HG03565 (cell line): ENCODE results near the gene SELENON.

Experiments
- ATAC-seq: cut with Tn5 transposase; IDR thresholded peaks from one replicate; pipeline ENCODE4 v1.9.1; 2021; ENCODE audit warnings: mild to moderate bottlenecking, moderate library complexity; ENCODE audit not compliant: unreplicated experiment

Gene SELENON

GRCh38 chr1:25770541-25771220 lies 29.3 kb upstream of the SELENON start:
- no peak for ATAC-seq

GRCh38 chr1:25771221-25772114 lies 28.5 kb upstream of the SELENON start:
- ATAC-seq = no peak

- ATAC-seq = no peak
Measured at GRCh38 chr1:25772164-25772563, 27.8 kb upstream of the SELENON start.

- no peak for ATAC-seq
Measured at GRCh38 chr1:25772692-25773245, 27.2 kb upstream of the SELENON start.

- no peak for ATAC-seq
Measured at GRCh38 chr1:25773441-25774125, 26.4 kb upstream of the SELENON start.

GRCh38 chr1:25774206-25774803 lies 25.7 kb upstream of the SELENON start:
- ATAC-seq = no peak

GRCh38 chr1:25774921-25775771 lies 24.8 kb upstream of the SELENON start:
- ATAC-seq = no peak

GRCh38 chr1:25779388-25779787 lies 20.6 kb upstream of the SELENON start:
- ATAC-seq = no peak

GRCh38 chr1:25779894-25780293 lies 20.1 kb upstream of the SELENON start:
- ATAC-seq = no peak

GRCh38 chr1:25780318-25781129 lies 19.5 kb upstream of the SELENON start:
- ATAC-seq = no peak

GRCh38 chr1:25781130-25781433 lies 18.9 kb upstream of the SELENON start:
- ATAC-seq = no peak

GRCh38 chr1:25782608-25783201 lies 17.3 kb upstream of the SELENON start:
- no peak for ATAC-seq

GRCh38 chr1:25784575-25785051 lies 15.4 kb upstream of the SELENON start:
- no peak for ATAC-seq

- no peak for ATAC-seq
Measured at GRCh38 chr1:25785333-25786067, 14.5 kb upstream of the SELENON start.

- ATAC-seq = no peak
Measured at GRCh38 chr1:25786887-25787759, 12.9 kb upstream of the SELENON start.

GRCh38 chr1:25787760-25788166 lies 12.2 kb upstream of the SELENON start:
- no peak for ATAC-seq

- ATAC-seq = no peak
Measured at GRCh38 chr1:25790472-25790871, 9.5 kb upstream of the SELENON start.
